ENCODE measurements around the gene VPS51. TPM values are rescaled to one million over a fixed set of nuclear protein-coding genes. Genes with fewer than 3 reads are reported as not detected.

VPS51 gene
- total and polyA plus RNA-seq, 10 of the 15 experiments (the other 5 are each of a cell fraction or from before 2014, with no cell fraction given), result 1.5 to 279 (median 53.2) TPM

DNA sequence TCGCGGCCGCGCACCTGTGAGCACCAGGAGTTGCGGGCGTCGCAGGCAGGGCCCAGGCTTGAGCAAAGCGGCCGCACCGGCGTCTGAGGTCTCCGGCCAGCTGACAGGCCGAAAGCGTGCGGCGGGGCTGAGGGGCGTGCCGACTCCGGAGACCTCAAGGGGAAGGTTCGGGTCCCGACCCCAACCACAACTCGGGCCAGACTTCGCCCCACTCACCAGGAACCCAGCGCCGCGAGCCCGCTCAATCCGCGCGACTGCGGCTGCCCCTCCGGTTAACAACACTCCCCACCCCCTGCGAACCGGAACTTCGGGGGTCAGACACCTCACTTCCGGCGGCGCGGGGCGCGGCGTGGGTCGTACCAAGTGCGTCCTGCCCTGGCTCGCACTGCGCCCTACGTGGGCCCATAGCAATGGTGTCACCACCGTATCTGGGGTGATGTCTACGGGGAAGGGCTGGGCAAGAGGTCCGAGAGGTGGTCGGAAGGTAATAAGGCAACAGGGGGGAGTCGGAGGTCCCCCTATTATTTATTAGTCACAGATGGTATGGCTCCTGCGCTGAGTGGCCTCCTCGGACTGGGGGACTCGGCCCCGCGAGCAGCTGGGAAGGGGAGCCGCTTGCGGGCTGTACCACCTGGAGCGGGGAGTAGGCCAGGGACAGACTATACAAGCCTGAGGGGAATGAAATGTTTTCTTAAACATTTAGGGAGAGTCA lies 38.4 kb downstream of the VPS51 start, which contains the start of gene SYVN1 (continued):
- TF ChIP-seq, protein P1, sequence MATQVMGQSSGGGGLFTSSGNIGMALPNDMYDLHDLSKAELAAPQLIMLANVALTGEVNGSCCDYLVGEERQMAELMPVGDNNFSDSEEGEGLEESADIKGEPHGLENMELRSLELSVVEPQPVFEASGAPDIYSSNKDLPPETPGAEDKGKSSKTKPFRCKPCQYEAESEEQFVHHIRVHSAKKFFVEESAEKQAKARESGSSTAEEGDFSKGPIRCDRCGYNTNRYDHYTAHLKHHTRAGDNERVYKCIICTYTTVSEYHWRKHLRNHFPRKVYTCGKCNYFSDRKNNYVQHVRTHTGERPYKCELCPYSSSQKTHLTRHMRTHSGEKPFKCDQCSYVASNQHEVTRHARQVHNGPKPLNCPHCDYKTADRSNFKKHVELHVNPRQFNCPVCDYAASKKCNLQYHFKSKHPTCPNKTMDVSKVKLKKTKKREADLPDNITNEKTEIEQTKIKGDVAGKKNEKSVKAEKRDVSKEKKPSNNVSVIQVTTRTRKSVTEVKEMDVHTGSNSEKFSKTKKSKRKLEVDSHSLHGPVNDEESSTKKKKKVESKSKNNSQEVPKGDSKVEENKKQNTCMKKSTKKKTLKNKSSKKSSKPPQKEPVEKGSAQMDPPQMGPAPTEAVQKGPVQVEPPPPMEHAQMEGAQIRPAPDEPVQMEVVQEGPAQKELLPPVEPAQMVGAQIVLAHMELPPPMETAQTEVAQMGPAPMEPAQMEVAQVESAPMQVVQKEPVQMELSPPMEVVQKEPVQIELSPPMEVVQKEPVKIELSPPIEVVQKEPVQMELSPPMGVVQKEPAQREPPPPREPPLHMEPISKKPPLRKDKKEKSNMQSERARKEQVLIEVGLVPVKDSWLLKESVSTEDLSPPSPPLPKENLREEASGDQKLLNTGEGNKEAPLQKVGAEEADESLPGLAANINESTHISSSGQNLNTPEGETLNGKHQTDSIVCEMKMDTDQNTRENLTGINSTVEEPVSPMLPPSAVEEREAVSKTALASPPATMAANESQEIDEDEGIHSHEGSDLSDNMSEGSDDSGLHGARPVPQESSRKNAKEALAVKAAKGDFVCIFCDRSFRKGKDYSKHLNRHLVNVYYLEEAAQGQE (IDR thresholded peaks at IDR 0.05; ENCODE audit: low read depth, low read length), result no peak
- peak; percentile 44; the same call in 1 of the 2 replicates for TF ChIP-seq BACH1 (IDR thresholded peaks at IDR 0.05; ENCODE audit: borderline replicate concordance)
- no peak for TF ChIP-seq RFX5 (IDR thresholded peaks at IDR 0.05; ENCODE audit: low read depth, low read length)
- no peak for TF ChIP-seq BRCA1 (IDR thresholded peaks at IDR 0.05; ENCODE audit: low read depth, low read length)
- TF ChIP-seq, protein P2, sequence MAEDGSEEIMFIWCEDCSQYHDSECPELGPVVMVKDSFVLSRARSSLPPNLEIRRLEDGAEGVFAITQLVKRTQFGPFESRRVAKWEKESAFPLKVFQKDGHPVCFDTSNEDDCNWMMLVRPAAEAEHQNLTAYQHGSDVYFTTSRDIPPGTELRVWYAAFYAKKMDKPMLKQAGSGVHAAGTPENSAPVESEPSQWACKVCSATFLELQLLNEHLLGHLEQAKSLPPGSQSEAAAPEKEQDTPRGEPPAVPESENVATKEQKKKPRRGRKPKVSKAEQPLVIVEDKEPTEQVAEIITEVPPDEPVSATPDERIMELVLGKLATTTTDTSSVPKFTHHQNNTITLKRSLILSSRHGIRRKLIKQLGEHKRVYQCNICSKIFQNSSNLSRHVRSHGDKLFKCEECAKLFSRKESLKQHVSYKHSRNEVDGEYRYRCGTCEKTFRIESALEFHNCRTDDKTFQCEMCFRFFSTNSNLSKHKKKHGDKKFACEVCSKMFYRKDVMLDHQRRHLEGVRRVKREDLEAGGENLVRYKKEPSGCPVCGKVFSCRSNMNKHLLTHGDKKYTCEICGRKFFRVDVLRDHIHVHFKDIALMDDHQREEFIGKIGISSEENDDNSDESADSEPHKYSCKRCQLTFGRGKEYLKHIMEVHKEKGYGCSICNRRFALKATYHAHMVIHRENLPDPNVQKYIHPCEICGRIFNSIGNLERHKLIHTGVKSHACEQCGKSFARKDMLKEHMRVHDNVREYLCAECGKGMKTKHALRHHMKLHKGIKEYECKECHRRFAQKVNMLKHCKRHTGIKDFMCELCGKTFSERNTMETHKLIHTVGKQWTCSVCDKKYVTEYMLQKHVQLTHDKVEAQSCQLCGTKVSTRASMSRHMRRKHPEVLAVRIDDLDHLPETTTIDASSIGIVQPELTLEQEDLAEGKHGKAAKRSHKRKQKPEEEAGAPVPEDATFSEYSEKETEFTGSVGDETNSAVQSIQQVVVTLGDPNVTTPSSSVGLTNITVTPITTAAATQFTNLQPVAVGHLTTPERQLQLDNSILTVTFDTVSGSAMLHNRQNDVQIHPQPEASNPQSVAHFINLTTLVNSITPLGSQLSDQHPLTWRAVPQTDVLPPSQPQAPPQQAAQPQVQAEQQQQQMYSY (CRISPR knock-in tag; IDR thresholded peaks at IDR 0.05), result no peak
- no peak for TF ChIP-seq NFYB (IDR thresholded peaks at IDR 0.05; ENCODE audit: insufficient read depth, low read depth, low read length)
- TF ChIP-seq RCOR1 (conservative IDR thresholded peaks at IDR 0.05; ENCODE audit: low read depth, low read length), result no peak
- TF ChIP-seq MXI1 (IDR thresholded peaks at IDR 0.05; ENCODE audit: low read depth, low read length), result no peak
- TF ChIP-seq, protein P3, sequence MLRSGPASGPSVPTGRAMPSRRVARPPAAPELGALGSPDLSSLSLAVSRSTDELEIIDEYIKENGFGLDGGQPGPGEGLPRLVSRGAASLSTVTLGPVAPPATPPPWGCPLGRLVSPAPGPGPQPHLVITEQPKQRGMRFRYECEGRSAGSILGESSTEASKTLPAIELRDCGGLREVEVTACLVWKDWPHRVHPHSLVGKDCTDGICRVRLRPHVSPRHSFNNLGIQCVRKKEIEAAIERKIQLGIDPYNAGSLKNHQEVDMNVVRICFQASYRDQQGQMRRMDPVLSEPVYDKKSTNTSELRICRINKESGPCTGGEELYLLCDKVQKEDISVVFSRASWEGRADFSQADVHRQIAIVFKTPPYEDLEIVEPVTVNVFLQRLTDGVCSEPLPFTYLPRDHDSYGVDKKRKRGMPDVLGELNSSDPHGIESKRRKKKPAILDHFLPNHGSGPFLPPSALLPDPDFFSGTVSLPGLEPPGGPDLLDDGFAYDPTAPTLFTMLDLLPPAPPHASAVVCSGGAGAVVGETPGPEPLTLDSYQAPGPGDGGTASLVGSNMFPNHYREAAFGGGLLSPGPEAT (IDR thresholded peaks at IDR 0.05; ENCODE audit: low read depth), result peak; percentile 96
- no peak for TF ChIP-seq RAD51 (IDR thresholded peaks at IDR 0.05)
- TF ChIP-seq PML (IDR thresholded peaks at IDR 0.05; ENCODE audit: low read length), result peak; percentile 94
- peak; percentile 96 for TF ChIP-seq ZNF207 (IDR thresholded peaks at IDR 0.05; ENCODE audit: borderline replicate concordance)
- no peak for TF ChIP-seq EP300 (IDR thresholded peaks at IDR 0.05; ENCODE audit: borderline replicate concordance in 1 of 2, control insufficient read depth in 1 of 2, low read depth in 2 of 2, low read length in 2 of 2)
- TF ChIP-seq SREBF2 (IDR thresholded peaks at IDR 0.05; ENCODE audit: low read length), result 0 out of 2 replicates have a peak, but pooled peaks have one; percentile 46
- TF ChIP-seq, protein P4, sequence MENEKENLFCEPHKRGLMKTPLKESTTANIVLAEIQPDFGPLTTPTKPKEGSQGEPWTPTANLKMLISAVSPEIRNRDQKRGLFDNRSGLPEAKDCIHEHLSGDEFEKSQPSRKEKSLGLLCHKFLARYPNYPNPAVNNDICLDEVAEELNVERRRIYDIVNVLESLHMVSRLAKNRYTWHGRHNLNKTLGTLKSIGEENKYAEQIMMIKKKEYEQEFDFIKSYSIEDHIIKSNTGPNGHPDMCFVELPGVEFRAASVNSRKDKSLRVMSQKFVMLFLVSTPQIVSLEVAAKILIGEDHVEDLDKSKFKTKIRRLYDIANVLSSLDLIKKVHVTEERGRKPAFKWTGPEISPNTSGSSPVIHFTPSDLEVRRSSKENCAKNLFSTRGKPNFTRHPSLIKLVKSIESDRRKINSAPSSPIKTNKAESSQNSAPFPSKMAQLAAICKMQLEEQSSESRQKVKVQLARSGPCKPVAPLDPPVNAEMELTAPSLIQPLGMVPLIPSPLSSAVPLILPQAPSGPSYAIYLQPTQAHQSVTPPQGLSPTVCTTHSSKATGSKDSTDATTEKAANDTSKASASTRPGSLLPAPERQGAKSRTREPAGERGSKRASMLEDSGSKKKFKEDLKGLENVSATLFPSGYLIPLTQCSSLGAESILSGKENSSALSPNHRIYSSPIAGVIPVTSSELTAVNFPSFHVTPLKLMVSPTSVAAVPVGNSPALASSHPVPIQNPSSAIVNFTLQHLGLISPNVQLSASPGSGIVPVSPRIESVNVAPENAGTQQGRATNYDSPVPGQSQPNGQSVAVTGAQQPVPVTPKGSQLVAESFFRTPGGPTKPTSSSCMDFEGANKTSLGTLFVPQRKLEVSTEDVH (IDR thresholded peaks at IDR 0.05; ENCODE audit: low read depth, partially characterized antibody), result peak; percentile 71
- TF ChIP-seq, protein P5, sequence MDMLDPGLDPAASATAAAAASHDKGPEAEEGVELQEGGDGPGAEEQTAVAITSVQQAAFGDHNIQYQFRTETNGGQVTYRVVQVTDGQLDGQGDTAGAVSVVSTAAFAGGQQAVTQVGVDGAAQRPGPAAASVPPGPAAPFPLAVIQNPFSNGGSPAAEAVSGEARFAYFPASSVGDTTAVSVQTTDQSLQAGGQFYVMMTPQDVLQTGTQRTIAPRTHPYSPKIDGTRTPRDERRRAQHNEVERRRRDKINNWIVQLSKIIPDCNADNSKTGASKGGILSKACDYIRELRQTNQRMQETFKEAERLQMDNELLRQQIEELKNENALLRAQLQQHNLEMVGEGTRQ (IDR thresholded peaks at IDR 0.05; ENCODE audit: borderline replicate concordance, low read depth, low read length), result no peak

Measured in GM12878 (cell line).